Stimulated activated CD4-positive, alpha-beta T cell treated with anti-CD3 and anti-CD28 coated beads, TNF-alpha, amount 100 ng/mL, for 48 hours (primary cell): Measurements from ENCODE around the gene CROT.

Source experiments
- DNase-seq, 3 donors: peaks; one replicate each; pipeline ENCODE4 v3.0.0-alpha.2; 2020; ENCODE audit warnings: low read depth in 3 of 3

The CROT gene

DNA sequence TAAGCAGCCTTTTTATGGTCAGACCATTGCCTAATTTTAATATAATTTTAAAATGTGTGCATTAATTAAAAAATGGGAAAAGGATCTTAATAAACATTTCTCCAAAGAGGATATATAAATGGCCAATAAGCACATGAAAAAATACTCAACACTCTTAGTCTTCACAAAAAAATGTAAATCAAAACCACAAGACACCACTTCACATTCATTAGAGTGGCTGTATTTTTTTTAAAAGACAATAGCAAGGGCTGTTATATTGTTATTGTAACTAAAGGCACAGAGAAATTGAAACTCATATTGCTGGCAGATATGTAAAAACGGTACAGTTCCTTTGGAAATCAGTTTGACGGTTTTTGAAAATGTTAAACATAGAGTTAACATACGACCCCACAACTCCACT is 3.2 kb upstream of the CROT start:
- no peak for DNase-seq

DNA sequence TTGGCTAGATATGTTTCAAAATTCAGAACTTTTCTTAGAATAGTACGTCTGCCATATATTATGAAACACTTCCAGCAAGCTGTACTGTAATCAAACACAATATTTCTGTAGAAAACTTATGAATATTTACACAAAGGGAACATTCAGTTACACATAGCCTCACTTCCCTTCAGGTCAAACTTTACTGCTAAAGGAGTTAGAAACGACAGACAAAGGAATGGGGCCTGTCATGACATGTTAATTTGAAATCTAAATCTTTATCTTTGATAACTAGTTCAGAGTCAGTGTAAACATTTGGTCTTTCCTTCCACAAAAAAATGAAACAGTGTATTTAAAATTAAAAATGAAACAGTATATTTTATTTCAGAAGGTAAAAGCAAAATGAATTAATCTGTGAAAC is 1.0 kb upstream of the CROT start:
- no peak for DNase-seq

DNA sequence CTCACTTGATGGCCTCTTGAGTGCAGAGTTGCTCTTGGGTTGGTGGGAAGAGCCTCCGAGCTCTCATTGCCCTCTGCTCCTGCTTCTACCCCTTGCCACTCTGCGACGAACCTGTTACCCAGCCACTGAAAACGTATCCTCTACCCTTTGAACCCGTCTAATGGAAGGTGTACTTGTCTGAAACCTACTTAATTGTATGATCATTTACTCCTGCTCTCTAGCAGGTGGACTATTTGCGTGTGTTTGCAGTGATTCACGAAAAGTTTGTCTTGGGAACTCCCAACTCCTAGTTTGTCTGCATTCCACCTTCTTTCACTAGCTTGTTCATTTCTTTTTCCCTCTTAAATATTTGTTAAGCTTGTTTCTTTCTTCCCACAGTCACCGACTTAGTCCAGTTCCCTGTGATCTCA is 503 bp downstream of the CROT start:
- no peak for DNase-seq

DNA sequence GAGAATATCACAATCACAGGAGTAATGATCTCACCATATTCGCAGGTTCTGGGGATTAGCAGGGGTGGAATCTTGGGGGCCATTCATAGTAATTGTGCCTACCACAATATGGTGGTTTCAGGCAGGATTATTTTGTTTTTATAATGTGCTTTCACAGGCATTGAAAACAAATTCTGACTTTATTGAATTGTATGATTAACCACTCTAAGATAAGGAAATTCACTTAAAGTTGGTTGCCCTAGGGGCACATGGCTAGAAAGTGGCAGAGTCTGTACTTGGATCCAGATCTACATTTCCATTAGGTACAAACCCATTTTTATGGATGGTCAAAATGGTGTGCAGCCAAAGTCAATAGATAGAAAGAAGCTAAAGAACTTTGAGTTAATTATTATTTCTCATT is 1.7 kb downstream of the CROT start:
- no peak for DNase-seq

DNA sequence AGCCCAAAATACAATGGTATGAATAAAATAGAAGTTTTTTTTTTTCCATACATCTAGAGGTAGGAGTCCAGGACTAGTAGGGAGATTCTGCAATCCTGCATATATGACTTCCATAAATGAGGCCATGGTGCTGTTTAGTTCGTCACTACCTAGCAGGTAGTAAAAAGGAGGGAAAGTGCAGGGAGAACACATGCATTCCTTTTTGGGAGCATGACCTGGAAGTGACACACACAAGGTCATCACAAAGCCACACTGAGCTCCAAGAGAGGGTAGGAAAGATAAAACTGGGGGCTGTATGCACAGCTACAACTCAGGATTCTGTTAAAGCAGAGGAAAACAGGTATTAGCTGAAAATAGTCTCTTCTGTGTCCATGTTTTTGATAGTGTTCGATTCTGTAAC is 2.2 kb downstream of the CROT start:
- no peak for DNase-seq

DNA sequence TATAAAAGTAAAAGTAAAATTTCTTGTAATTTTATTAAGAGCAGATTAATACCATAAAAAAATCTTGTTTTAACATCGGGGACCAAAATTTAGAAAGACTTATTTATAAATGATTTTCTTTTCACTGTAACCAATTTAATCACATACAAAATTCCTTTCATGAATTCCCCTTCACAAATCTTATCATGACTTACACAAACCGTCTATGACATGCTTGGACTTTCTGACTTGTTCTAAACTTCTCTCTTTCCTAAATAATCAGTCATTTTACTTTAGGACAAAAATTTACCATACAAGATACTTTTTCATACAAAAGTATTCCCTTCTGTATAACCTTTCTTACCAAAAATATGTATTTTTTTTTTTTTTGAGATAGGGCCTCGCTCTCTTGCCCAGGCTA is 9.3 kb downstream of the CROT start:
- no peak for DNase-seq

DNA sequence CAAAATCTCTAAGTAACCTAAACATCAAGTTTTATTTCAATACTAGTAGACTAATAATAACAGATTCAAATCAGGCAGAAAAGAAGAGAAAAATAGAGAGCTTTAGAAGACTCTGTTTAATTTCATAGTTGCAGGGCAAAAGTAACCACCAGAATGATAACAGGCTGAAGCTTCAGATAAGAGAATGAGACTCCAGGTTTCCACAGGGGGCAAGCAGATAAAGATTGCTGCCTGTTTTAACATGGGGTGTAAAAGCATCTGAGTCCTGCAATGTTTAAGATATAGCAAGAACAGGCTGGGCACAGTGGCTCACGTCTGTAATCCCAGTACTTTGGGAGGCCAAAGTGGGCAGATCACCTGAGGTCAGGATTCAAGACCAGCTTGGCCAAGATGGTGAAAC is 11.0 kb downstream of the CROT start:
- no peak for DNase-seq

DNA sequence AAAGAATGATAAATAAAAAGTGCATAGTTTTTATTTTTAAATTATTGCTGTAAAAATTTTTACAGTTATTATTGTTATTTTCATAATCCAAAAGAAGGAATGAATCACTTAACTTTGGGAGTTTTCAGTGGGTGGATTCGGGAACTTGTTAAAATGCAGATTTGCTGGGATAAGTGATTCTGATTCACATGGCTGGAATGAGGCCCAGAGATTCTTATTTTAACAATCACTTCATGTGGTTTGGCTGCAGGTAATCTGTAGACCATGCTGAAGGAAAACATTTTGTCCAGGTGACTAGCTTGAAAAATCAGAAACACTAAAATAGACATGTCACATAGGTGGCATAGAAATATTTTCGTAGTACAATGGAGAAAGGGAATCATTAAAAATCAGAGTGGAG is 13.9 kb downstream of the CROT start:
- DNase-seq = no peak

DNA sequence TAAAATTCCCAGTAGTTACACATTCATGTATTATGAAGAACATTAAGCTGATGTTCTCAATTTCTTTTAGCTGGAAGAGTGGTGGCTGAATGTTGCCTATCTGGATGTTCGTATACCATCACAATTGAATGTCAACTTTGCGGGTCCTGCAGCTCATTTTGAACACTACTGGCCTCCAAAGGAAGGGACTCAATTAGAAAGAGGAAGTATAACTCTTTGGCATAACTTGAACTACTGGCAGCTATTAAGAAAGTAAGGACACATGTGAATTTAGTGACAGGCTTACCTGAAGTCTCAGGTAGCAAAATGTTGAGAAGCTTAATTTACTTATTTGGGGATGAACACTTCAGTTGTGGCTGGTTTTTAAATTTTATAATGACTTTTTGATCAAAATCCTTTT is 15.9 kb downstream of the CROT start:
- DNase-seq = no peak

DNA sequence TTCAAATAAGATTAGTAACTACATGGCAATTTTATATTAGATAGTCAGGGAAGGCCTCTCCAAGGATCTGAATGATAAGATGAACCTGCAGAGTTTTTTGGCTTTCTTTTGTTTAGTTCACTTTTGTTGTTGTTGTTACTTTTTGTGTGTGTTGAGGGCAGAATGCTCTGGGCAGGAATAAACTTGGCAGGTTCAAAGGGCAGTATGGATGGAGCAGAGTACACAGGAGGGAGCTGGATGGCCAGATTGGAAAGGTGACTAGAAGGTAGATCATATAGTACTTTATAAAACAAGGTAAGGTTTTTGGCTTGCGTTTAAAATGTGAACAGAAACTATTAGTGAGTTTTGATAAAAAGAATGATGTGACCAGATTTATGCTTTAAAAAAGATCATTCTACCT is 17.9 kb downstream of the CROT start:
- no peak for DNase-seq

DNA sequence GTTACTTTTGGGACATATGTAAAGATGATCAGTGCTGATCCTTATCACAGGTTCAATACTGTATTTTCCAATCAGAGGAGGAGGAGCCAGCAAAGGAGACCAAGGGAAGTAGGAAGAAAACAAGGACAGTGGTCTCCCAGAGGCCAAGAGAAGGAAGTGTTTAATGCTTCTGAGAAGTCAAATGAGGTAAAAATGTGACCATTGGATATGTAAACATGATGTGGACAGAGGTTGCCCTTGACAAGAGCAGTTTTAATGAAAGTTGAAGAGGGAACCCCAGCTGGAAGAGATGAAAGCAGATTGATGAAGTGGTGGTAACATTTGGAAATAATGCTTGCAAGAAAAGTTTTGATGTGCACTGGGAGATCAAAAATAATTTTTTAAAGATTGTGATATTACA is 18.8 kb downstream of the CROT start:
- DNase-seq = no peak

DNA sequence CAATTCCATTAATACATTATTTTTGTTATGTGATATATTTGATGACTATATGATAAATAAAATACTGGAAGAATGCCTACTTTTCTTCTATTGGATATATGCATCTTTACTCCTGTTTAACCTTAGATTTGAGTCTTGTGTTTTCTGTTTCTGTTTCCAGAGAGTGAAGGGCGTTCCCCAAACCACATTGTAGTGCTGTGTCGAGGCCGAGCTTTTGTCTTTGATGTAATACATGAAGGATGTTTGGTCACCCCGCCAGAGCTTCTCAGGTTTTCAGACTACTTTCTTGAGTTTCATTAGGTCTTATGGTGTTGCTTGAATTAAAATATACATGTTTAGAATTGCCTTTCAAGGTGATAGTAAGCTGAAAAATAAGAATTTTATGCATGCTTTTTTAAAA is 23.8 kb downstream of the CROT start:
- no peak for DNase-seq

DNA sequence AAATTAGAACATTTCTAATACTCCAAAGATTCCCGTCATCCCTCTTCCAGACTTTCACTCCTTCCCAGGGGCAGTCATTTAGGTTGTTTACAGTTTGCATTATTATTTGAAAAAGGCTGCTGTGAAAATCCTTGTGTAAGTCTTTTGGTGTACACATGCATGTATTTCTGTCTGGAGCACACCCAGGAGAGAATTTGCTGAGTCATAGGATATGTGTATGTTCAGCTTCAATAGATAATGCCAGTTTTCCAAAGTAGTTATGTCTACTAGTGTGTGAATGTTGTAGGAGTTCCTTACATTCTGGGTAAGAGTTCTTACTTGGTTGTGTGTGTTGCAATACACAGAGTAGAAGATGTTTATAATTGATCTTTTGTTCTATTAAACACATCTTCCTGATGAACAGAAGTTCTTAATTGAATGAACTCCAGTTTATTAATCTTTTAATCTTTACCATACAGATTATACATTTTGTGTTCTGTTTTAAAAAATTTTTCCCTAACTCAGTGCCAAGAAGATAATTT is 25.3 kb downstream of the CROT start:
- no peak for DNase-seq

DNA sequence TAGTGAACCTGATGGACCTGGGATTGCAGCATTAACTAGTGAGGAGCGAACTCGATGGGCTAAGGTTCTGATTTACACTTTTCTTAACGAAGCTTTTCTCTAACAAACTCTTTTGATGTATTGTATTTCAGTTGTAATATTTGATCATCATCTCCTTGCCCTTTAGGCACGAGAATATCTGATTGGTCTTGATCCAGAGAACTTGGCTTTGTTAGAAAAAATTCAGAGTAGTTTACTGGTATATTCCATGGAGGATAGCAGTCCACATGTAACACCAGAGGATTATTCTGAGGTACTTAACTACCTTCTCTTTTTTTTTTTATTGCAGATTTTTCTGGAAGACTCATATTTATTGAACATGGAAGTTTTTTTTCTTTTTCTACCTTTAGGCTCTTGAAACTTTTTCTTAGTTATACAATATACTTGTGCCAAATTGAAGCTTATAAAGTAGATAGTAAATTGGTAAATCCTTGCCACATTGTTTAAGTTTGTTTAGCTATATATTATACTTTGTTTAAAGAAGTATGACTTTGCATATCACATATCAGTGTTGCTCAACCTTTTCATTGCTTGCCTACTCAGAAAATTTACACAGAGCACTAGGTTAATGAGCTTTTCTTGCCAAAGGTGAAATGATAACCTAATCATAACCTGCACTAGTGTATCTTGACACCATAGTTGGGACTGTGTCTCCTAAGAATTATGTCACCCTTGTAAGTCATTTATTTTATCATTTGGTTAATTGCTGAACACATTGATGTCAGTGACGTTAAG is 30.4 kb downstream of the CROT start:
- no peak for DNase-seq

DNA sequence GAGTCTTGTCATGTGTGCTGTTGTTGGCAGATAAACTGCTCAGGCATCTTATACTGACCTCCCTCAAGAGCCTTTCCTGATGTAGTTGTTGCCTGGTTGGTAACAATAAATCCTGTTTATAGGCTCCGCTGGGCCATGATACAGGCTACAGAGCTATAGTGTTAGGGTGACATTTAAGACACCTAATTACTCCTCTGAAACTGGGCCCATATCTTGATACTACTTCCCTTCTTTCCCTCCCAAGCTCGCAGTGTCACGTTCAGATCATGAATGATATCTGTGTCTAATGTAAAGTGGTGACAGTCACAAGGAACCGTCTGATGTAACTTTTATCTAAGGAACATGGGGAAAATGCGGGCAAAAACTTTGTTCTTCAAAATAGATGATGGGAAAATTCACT is 35.4 kb downstream of the CROT start:
- DNase-seq = no peak

DNA sequence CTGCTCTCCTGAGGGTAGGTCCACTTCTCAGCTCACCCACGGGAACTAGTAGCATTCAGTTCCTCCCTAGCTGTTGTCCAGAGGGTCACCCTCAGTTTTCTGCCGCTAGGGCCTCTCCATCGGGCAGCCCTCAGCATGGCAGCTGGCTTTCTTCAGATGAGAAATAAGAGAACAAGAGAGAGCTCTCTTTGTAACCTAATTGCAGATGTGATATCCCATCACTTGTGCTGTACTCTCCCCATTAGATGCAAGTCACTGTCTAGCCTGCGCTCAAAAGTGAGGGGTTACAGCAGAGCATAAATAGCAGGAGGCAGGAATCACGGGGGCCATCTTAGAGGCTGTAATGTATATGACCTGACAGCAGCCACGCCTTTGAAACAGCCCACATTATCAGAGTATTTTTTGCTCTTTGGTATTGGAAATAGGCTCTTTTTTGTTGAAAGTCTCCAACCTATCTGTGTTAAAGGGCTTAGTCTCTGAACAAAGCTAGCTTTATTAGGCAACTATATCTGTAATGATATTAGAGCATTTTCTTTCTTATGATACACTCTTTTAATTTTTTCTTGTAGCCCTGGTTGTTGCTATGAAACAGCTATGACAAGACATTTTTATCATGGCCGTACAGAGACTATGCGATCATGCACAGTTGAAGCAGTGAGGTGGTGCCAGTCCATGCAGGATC is 45.7 kb downstream of the CROT start:
- no peak for DNase-seq

DNA sequence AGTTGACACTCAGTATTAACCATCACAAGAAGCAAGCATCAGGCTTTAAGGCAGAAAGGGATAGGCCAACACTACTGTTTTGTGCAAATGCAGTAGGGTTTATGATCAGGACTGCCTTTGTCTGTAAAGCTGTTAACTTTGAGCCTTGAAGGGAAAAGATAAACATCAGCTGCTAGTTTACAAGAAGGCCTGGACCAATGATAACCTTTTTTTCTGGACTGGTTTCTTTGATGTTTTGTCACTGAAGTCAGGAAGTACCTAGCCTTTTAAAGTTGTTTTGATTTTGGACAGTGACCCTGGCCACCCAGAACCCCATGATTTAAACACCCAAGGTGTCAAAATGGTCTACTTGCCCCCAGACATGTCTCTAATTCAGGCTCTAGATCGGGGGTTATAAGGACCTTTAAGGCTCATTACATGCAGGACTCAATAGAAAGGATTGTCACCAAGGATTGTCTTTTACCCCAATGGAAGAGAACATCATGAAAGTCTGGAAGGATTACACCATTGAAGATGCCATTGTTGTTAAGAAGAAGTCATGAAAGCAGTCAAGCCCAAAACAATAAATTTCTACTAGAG is 50.1 kb downstream of the CROT start:
- no peak for DNase-seq

DNA sequence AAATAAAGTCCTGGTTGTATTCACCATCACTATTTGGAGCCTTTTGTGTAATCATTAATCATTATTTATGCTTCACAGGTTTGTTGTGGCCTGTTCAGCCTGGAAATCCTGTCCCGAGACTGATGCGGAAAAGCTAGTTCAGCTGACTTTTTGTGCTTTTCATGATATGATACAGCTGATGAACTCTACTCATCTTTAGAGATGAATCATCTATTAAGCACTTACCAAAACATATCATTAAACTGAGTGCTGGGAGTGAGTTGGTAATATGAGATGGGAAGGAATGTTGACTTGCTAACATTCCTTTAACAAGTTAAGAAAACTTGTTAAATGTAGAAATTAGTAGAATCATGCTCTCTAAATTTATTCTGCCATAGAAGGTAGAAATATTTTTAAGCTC is 53.0 kb downstream of the CROT start:
- DNase-seq = no peak

DNA sequence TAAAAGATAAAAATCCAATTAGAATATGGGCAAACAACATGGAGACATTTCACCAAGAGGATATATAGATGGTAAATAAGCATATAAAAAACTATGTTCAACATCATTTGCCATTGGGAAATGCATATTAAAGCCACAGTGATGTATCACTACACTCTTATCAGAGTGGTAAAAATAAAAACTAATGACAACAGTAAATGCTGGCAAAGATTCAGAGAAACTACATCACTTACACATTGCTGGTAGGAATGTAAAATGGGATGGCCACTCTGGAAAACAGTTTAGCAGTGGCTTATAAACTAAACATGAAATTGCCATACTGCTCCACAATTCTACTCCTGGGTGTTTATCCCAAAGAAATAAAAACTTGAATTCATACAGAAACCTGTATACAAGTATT is 59.2 kb downstream of the CROT start:
- DNase-seq = no peak

DNA sequence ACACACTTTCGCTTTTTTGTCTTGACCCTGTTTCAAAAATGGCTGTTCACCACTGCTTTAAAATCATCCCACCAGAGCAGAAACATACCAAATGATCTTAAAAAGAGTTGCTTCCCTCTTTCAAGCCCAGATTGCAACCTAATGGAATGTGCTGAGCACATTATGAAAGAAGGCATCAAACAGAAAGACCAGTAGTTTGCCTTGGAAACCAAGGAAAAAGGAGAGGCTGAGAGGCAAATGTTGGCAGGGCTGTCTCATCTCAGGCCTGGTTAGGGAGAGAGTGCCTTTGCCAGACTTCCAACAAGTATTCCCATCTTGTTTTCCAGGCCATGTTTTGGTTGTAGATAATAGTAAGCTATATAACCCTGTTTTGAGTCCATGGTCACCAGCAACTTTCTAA is 65.7 kb downstream of the CROT start:
- no peak for DNase-seq

DNA sequence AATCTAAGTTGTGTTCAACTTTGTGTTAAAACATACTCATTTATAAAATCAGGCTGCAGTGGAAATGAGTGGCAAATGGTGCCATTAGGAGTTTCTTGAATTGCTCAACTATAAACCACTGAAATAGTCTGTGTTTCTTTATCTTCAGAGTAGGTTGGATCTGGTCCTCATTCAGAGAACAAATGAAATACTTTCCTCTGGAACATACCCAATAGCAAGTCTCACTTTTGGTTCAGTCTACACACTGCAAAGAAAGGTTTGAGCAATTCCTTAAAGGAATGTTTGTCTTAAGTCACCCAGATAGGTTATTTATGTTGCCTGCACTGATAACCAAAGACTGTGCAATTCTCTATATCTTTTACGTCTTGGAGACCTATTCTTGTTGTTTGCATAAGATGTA is 67.6 kb downstream of the CROT start:
- no peak for DNase-seq

DNA sequence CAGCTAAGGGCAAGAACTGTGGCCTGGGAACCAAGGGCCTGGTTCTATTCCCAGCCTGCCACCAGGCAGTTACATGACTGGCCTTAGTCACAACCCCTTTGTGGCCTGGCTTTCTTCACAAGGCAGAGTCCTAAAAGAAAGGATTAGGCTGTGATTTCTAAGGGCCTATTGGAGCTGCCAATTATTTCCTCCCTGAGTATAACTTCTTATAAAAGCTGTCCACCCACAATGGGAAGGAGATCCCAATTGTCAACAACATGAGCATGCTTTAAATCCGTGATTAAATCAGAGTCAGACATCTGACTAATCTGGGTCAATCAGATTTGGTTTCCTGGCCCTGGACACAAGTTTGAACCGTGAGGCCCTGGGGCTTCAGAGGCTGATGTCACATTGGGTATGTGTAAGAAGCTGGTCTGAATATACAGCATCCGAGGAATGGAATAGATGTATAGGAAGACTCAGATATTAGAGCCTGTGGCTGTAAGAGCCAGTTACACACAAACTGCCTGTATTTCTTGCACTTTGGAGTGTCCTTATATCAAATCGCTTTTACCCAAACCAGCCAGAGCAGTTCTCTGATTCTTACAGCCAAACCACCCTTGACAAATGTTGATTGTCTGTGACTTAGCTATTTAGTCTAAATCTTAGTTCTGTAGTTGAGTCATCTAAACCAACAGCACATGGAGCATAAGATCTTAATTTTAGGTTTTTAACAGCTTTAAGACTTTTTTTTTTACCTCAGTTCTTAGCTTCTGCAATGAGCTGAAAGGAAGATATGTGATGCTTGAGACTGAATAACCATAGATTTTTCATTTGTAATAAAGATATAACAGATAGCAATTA is 68.7 kb downstream of the CROT start:
- DNase-seq = no peak
